ENCODE measurements around the gene RNU6-9.
"Not testable (repeated sequence)": the region's sequence is repeated elsewhere in the genome, so short reads cannot be mapped to it uniquely, and the experiment has no call there.

Gene RNU6-9

DNA sequence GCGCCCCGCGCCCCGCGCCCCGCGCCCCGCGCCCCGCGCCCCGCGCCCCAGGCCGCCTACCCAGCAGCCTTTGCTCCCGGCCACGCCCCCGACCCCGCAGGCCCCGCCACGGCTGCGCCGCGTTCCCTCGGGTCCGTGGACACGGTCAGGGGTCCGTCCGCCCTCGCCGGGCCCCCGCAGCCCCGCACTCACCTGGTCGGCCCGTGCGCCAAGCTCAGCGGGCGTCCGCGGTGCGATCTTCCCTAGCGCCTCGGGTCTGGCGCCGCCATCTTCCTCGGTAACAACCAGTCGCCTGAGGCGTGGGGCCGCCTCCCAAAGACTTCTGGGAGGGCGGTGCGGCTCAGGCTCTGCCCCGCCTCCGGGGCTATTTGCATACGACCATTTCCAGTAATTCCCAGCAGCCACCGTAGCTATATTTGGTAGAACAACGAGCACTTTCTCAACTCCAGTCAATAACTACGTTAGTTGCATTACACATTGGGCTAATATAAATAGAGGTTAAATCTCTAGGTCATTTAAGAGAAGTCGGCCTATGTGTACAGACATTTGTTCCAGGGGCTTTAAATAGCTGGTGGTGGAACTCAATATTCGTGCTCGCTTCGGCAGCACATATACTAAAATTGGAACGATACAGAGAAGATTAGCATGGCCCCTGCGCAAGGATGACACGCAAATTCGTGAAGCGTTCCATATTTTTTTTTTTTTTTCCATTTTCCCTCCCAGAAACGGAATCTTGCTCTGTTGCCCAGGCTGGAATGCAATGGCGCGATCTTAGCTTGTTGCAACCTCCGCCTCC is at the start of gene RNU6-9, which contains the start of gene MED16:
Gene RNU6-9 (plus strand): TSS at position 591 of the 796 bp plus-strand sequence.
Gene MED16 (minus strand): TSS at position 294 of the 796 bp plus-strand sequence. CDS start 2,056 bp downstream, outside the sequence.
- Mint-ChIP-seq H3K27ac (peak within 1 kb of the TSS; percentile 100), H3K4me3 (peak within 1 kb of the TSS; percentile 91 to 94), H3K27me3 (no peaks in the 10 kb centered on the region), H3K4me1 (peaks cover 27% of the 10 kb centered on the region), H3K9me3 (no peaks in the 10 kb centered on the region)
- DNase-seq (peak; percentile 89 to 92), ATAC-seq (peak; percentile 93)

DNA sequence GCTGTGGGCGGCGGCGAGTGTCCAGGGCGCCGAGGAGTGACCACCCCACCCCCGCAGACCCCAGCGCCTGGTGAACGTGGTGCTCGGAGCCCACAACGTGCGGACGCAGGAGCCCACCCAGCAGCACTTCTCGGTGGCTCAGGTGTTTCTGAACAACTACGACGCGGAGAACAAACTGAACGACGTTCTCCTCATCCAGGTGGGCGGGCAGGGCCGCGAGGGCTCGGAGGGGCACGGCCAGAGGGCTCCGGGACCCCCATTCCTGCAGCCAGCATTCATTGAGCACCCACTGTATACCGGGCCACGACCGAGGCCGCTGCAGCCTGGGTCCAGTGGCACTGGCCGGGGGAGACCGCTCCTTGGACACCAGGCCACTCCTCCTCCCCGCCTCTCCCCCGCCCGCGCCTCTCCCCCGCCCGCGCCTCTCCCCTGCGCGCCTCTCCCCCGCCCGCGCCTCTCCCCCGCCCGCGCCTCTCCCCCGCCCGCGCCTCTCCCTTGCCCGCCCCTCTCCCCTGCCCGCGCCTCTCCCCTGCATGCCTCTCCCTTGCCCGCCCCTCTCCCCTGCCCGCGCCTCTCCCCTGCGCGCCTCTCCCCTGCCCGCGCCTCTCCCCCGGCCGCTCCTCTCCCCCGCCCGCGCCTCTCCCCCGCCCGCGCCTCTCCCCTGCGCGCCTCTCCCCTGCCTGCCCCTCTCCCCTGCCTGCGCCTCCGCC is 49.3 kb upstream of the RNU6-9 start:
- DNase-seq: no peak
- no peak overlapping the region for H3K27ac Mint-ChIP-seq
- no peaks in the 10 kb centered on the region for H3K9me3 Mint-ChIP-seq
- peaks cover 64% of the 10 kb centered on the region for H3K27me3 Mint-ChIP-seq
- peak overlapping the region; percentile 36 to 41 for H3K4me3 Mint-ChIP-seq
- H3K4me1 Mint-ChIP-seq: peaks cover 10% of the 10 kb centered on the region
- no peak for ATAC-seq

DNA sequence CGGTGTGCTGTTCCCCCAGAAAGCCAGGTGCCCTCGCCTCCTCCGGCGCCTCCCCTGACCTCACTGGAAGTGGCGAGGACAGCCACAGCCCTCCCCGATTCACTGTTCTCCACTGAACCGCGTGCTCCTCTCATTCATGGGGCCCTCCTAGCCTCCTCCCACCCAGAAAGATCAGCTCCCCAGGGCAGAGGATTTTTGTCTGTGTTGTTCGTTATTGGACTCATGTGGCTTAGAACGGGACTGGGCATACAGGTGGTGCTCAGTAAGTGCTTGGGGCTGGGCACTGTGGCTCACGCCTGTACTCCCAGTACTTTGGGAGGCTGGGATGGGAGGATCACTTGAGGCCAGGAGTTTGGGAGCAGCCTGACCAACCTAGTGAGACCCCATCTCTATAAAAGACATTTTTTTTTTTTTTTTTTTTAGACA is 48.7 kb upstream of the RNU6-9 start:
- DNase-seq: no peak
- H3K27ac Mint-ChIP-seq: peak overlapping the region in 1 of 2 donors; percentile 84
- H3K27me3 Mint-ChIP-seq: peaks cover 70% of the 10 kb centered on the region
- H3K9me3 Mint-ChIP-seq: no peaks in the 10 kb centered on the region
- ATAC-seq: no peak
- H3K4me1 Mint-ChIP-seq: peaks cover 10% of the 10 kb centered on the region
- H3K4me3 Mint-ChIP-seq: peak overlapping the region; percentile 36 to 41

DNA sequence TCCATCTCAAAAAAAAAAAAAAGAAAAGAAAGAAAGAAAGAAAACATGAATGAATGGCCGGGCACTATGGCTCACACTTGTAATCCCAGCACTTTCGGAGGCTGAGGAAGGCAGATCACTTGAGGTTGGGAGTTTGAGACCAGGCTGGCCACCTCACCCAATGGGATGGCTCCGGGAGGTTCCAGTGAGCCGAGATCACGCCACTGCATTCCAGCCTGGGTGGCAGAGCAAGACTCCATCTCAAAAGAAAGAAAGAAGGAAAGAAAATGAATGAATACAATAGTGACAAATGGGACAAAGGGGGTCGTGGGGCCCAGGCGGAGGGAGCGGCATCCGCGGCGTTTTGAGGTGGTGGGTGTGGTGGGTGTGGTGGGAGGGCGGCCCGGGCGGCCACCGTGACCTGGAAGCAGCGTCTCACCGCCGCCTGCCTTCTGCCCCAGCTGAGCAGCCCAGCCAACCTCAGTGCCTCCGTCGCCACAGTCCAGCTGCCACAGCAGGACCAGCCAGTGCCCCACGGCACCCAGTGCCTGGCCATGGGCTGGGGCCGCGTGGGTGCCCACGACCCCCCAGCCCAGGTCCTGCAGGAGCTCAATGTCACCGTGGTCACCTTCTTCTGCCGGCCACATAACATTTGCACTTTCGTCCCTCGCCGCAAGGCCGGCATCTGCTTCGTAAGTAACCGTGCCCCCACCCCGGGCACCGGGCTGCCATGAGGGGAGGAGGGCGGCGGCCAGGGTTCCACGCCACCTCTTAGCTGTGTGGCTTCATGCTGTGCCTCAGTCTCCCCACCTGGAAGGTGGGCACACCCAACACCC is 47.4 kb upstream of the RNU6-9 start:
- Mint-ChIP-seq H3K4me1 (peaks cover 10% of the 10 kb centered on the region), H3K4me3 (no peak overlapping the region), H3K27ac (no peak overlapping the region), H3K27me3 (peaks cover 83% of the 10 kb centered on the region), H3K9me3 (no peaks in the 10 kb centered on the region)
- DNase-seq (no peak), ATAC-seq (no peak)

DNA sequence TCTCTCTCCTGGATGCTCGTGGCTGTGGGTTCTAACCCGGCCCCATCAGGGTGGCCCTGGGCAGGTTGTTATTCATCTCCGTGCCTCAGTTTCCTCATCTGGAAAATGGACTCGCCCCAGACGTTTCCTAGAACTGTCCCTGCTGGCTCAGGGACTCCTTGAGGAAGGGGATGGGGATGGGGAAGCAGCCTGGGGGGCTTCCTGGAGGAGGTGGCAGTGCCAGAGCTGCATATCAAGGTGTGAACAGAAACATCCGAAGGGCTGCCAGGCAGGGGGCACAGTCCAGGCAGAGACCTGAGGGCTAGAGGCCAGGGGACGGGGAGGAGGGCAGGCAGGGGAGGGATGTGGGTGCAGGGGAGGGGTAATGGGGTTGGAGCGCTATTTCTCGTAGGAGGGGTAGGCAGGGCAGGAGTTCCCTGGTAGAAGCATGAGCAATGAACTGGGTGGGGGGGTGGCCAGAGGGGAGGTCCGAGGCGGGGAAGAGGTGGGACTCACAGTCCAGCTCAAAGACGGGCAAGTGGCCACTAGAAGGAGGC is 44.8 kb upstream of the RNU6-9 start:
- no peak overlapping the region for H3K27ac Mint-ChIP-seq
- ATAC-seq (no peak), DNase-seq (no peak)
- H3K27me3 Mint-ChIP-seq: peaks cover 89% of the 10 kb centered on the region
- no peak overlapping the region for H3K4me3 Mint-ChIP-seq
- no peaks in the 10 kb centered on the region for H3K9me3 Mint-ChIP-seq
- H3K4me1 Mint-ChIP-seq: peaks cover 6% of the 10 kb centered on the region

DNA sequence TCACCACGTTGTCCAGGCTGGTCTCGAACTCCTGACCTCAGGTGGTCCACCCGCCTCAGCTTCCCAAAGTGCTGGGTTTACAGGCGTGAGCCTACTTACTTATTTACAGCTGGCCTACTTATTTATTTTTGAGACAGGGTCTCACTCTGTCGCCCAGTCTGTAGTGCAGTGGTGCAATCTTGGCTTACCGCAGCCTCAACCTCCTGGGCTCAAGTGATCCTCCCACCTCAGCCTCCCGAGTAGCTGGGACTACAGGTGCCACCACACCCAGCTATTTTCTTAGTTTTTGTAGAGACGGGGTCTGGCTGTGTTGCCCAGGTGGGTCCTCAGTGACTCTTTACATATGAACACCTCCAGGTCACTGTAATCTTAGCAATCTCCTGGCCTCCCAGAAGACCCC is 44.1 kb upstream of the RNU6-9 start:
- not testable (repeated sequence) for H3K4me3 Mint-ChIP-seq, ATAC-seq, H3K4me1 Mint-ChIP-seq, H3K9me3 Mint-ChIP-seq, DNase-seq, H3K27ac Mint-ChIP-seq
- peaks cover 82% of the 10 kb centered on the region for H3K27me3 Mint-ChIP-seq

DNA sequence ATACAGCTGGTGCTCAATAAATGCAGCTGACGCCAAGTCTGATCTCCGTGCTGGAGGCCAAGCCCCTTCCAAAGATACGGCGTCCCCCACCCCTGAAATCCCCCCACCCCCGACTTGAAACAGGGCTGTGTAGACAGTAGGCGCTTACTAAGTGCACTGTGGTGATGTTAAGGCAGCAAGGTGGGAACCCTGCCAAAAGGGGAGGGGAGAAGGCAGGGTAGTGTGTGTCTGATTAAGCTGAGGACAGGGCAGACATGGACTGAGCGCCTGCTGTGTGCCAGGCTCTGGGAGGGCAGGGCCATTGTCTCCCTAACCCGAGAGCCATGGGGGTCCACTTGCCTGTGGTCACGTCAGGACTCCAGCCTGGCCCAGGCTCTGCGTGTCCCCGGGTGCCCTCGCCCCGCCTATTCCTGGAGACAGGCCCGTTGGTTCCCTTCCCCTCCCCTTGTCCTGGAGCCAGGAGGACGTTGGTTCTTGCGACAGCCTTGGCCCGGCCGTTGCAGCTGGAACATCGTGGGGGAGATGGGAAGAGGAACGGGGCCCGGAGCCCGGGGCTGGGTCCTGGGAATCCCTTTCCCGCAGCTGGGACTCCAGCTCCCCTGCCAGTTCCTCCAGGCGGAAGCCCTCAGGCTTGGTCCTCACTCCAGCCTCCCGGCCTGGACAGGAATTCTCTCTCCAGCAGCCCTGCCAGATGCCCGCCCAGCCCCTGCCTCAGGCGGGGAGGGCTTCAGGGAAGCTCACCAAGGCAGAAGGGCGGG is 42.9 kb upstream of the RNU6-9 start:
- ATAC-seq (peak; percentile 52), DNase-seq (no peak)
- peaks cover 70% of the 10 kb centered on the region for H3K27me3 Mint-ChIP-seq
- H3K27ac Mint-ChIP-seq: no peak overlapping the region
- no peaks in the 10 kb centered on the region for H3K4me1 Mint-ChIP-seq
- no peaks in the 10 kb centered on the region for H3K9me3 Mint-ChIP-seq
- H3K4me3 Mint-ChIP-seq: no peak overlapping the region

DNA sequence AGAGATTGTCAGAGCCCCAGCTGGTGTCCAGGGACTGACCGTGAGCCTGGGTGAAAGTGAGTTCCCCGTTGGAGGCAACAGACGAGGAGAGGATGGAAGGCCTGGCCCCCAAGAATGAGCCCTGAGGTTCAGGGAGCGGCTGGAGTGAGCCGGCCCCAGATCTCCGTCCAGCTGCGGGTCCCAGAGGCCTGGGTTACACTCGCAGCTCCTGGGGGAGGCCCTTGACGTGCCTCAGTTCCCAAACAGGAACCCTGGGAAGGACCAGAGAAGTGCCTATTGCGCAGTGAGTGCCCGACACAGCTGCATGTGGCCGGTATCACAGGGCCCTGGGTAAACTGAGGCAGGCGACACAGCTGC is 42.3 kb upstream of the RNU6-9 start:
- Mint-ChIP-seq H3K27ac (no peak overlapping the region), H3K27me3 (peaks cover 68% of the 10 kb centered on the region), H3K9me3 (no peaks in the 10 kb centered on the region), H3K4me3 (no peak overlapping the region), H3K4me1 (no peaks in the 10 kb centered on the region)
- DNase-seq (no peak), ATAC-seq (no peak)

DNA sequence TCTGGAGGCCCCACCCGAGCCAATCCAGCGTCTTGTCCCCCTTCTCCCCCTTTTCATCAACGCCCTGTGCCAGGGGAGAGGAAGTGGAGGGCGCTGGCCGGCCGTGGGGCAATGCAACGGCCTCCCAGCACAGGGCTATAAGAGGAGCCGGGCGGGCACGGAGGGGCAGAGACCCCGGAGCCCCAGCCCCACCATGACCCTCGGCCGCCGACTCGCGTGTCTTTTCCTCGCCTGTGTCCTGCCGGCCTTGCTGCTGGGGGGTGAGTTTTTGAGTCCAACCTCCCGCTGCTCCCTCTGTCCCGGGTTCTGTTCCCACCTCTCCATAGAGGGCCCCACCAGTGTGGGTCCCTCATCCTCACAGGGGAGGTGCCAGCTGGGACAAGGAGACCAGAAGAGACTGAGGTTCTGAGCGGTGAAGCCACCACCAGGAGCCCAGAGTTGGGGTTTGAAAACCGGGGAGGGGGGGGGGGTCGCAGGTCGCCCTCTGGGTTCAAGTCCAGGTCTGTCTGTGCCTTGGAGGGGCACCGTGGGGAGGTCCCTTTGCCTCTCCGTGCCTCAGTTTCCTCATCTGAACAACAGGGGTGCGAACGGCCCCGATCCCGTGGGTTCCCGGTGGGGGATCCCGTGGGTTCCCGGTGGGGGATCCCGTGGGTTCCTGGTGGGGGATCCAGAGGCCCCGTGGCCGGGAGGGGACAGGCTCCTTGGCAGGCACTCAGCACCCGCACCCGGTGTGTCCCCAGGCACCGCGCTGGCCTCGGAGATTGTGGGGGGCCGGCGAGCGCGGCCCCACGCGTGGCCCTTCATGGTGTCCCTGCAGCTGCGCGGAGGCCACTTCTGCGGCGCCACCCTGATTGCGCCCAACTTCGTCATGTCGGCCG is 40.9 kb upstream of the RNU6-9 start, which contains the start of gene ELANE:
Gene ELANE (plus strand): TSS at position 168 of the 878 bp plus-strand sequence. CDS start 26 bp downstream, at position 194.
- no peaks in the 10 kb centered on the region for H3K9me3 Mint-ChIP-seq
- peak within 1 kb of the TSS in 1 of 2 donors; percentile 54 for H3K27ac Mint-ChIP-seq
- peak; percentile 31 for ATAC-seq
- H3K27me3 Mint-ChIP-seq: peaks cover 59% of the 10 kb centered on the region
- H3K4me1 Mint-ChIP-seq: no peaks in the 10 kb centered on the region
- DNase-seq: no peak
- no peak within 1 kb of the TSS for H3K4me3 Mint-ChIP-seq

DNA sequence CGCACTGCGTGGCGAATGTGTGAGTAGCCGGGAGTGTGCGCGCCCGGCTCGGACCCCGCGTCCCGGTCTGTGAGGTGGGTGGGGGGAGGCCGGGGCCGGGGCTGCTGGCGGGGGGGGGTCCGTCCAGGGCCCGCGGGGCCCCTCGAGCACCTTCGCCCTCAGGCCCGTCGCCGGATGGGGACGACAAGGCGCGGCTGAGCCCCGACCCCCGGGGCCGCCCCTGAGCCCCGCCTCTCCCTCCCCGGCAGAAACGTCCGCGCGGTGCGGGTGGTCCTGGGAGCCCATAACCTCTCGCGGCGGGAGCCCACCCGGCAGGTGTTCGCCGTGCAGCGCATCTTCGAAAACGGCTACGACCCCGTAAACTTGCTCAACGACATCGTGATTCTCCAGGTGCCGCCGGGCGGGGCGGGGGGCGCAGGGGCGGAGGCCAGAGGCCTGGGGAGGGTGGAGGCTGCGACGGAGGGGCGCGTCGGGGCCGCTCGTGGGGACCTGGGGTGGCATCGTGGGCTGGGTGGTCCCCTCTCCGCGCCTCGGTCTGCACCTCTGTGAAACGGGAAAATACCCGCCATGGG is 40.2 kb upstream of the RNU6-9 start:
- no peak overlapping the region for H3K4me3 Mint-ChIP-seq
- no peak overlapping the region for H3K27ac Mint-ChIP-seq
- no peaks in the 10 kb centered on the region for H3K4me1 Mint-ChIP-seq
- H3K27me3 Mint-ChIP-seq: peaks cover 59% of the 10 kb centered on the region
- DNase-seq (no peak), ATAC-seq (peak; percentile 11)
- H3K9me3 Mint-ChIP-seq: no peaks in the 10 kb centered on the region

DNA sequence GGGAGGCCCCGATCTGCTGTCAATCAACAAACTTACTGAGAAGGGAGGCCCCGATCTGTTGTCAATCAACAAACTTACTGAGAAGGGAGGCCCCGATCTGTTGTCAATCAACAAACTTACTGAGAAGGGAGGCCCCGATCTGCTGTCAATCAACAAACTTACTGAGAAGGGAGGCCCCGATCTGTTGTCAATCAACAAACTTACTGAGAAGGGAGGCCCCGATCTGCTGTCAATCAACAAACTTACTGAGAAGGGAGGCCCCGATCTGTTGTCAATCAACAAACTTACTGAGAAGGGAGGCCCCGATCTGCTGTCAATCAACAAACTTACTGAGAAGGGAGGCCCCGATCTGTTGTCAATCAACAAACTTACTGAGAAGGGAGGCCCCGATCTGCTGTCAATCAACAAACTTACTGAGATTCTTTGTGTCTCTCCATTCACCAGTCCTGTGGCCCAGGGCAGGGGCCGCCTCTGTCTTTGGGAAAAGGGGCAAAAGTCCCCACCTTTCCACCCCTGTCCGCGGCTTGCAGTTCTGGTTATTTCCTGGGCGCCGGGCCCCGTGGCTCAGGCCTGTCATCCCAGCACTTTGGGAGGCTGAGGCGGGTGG is 39.6 kb upstream of the RNU6-9 start:
- DNase-seq, ATAC-seq, H3K9me3 Mint-ChIP-seq, H3K4me3 Mint-ChIP-seq, H3K4me1 Mint-ChIP-seq, H3K27ac Mint-ChIP-seq: not testable (repeated sequence)
- peaks cover 59% of the 10 kb centered on the region for H3K27me3 Mint-ChIP-seq

DNA sequence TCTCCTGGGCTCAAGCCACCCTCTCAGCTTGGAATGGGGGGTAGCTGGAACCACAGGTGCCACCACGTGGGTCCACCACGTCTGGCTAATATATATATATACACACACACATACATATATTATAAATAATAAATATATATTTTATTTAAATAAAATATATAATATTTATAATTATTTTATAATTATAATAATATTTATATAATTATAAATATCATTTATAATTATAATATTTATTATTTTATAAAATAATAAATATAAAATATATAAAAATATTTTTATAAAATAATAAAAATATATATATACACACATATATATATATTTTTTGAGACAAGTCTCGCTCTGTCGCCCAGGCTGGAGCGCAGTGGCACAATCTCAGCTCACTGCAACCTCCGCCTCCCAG is 38.7 kb upstream of the RNU6-9 start:
- no peak overlapping the region for H3K27ac Mint-ChIP-seq
- peaks cover 60% of the 10 kb centered on the region for H3K27me3 Mint-ChIP-seq
- ATAC-seq (no peak), DNase-seq (no peak)
- no peaks in the 10 kb centered on the region for H3K9me3 Mint-ChIP-seq
- H3K4me1 Mint-ChIP-seq: peaks cover 1% of the 10 kb centered on the region
- H3K4me3 Mint-ChIP-seq: no peak overlapping the region

DNA sequence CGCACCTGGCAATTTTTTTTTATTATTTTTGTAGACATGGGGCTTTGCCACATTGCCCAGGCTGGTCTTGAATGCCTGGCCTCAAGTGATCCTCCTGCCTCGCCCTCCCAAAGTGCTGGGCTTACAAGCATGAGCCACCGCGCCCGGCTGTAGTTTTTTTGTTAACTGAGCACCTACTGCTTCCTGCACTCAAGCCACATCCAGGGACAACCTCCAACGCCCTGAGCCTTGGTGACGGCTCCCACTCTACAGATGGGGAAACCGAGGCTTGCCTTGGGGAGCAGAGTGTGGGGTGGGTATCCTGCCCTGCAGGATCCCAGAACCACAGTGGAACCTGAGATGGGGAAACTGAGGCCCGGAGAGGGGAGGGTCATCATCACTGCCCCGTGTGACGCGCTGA is 38.1 kb upstream of the RNU6-9 start:
- no peak for DNase-seq
- H3K4me3 Mint-ChIP-seq: no peak overlapping the region
- H3K9me3 Mint-ChIP-seq: no peaks in the 10 kb centered on the region
- H3K27ac Mint-ChIP-seq: no peak overlapping the region
- no peak for ATAC-seq
- peaks cover 7% of the 10 kb centered on the region for H3K4me1 Mint-ChIP-seq
- H3K27me3 Mint-ChIP-seq: peaks cover 60% of the 10 kb centered on the region
